Neural crest cell (in vitro differentiated cells): ENCODE results near the gene C2. TPM values are rescaled to one million over a fixed set of nuclear protein-coding genes. Genes with fewer than 3 reads are reported as not detected.
"Not testable (repeated sequence)": the region's sequence is repeated elsewhere in the genome, so short reads cannot be mapped to it uniquely, and the experiment has no call there.

Source experiments
- DNase-seq: peaks from one replicate; pipeline ENCODE4 v3.0.0; 2021; ENCODE audit warnings: low read depth, mixed read lengths, low spot score
- H3K27ac Mint-ChIP-seq: one replicate; pipeline ENCODE4 v1.8.0; 2021; ENCODE audit warnings: mild to moderate bottlenecking, mixed read lengths; ENCODE audit not compliant: unreplicated experiment
- H3K27me3 Mint-ChIP-seq: 2 replicates; pipeline ENCODE4 v1.8.0; 2021; ENCODE audit warnings: low read depth, mild to moderate bottlenecking, mixed read lengths
- H3K36me3 Mint-ChIP-seq: 2 replicates; pipeline ENCODE4 v1.8.0; 2021; ENCODE audit warnings: low read depth, mild to moderate bottlenecking, mixed read lengths
- H3K4me1 Mint-ChIP-seq: 2 replicates; pipeline ENCODE4 v1.8.0; 2021; ENCODE audit warnings: mixed read lengths
- H3K4me3 Mint-ChIP-seq: one replicate; pipeline ENCODE4 v1.8.0; 2021; ENCODE audit warnings: mild to moderate bottlenecking, mixed read lengths
- H3K9me3 Mint-ChIP-seq: 2 replicates; pipeline ENCODE4 v1.8.0; 2021; ENCODE audit warnings: mixed read lengths
- CTCF ChIP-seq: fragments of 200-600 bp; sonication (generic); conservative IDR thresholded peaks from 2 replicates; pipeline ENCODE4 v1.5.0; 2021; ENCODE audit warnings: antibody characterized with exemption, mild to moderate bottlenecking
- total RNA-seq: library from RNA; stranded (reverse); gene quantifications from 2 replicates; pipeline ENCODE4 v1.2.1, GENCODE V29; 2021

C2 gene
- total RNA-seq, 1 donor from 2014 or later = 0.35 TPM

GRCh38 chr6:31971993-31972708, 44.6 kb downstream of the C2 start, which contains the start of gene DXO:
Gene DXO (minus strand): TSS chr6:31972138. CDS start chr6:31971675, 463 bp downstream.
- Mint-ChIP-seq H3K4me1 (peaks cover 33% of the 10 kb centered on the region), H3K36me3 (peaks cover 25% of the 10 kb centered on the region), H3K9me3 (no peaks in the 10 kb centered on the region), H3K27me3 (no peaks in the 10 kb centered on the region), H3K27ac (peak within 1 kb of the TSS; percentile 100), H3K4me3 (peak within 1 kb of the TSS; percentile 100)
- TF ChIP-seq CTCF = no peak
- DNase-seq = peak; percentile 82

GRCh38 chr6:31972709-31973350, 45.3 kb downstream of the C2 start:
- Mint-ChIP-seq H3K27me3 (no peaks in the 10 kb centered on the region), H3K4me3 (peak overlapping the region; percentile 100), H3K4me1 (peaks cover 33% of the 10 kb centered on the region), H3K36me3 (peaks cover 25% of the 10 kb centered on the region), H3K27ac (peak overlapping the region; percentile 100), H3K9me3 (no peaks in the 10 kb centered on the region)
- no peak for DNase-seq
- TF ChIP-seq CTCF = no peak

- Mint-ChIP-seq H3K4me1 (peaks cover 25% of the 10 kb centered on the region), H3K36me3 (peaks cover 20% of the 10 kb centered on the region)
- H3K27ac Mint-ChIP-seq, H3K4me3 Mint-ChIP-seq, DNase-seq, H3K9me3 Mint-ChIP-seq, H3K27me3 Mint-ChIP-seq: not testable (repeated sequence)
Observed at GRCh38 chr6:31976065-31976464, 48.5 kb downstream of the C2 start.

GRCh38 chr6:31977816-31978431, 50.4 kb downstream of the C2 start:
- no peak overlapping the region for H3K27ac Mint-ChIP-seq

GRCh38 chr6:31978831-31979230, 51.3 kb downstream of the C2 start:
- DNase-seq = no peak
- H3K4me1 Mint-ChIP-seq = peaks cover under 1% of the 10 kb centered on the region
- no peak overlapping the region for H3K27ac Mint-ChIP-seq
- TF ChIP-seq CTCF = no peak
- no peak overlapping the region for H3K4me3 Mint-ChIP-seq
- H3K27me3 Mint-ChIP-seq = no peaks in the 10 kb centered on the region
- peaks cover 10% of the 10 kb centered on the region for H3K36me3 Mint-ChIP-seq
- no peaks in the 10 kb centered on the region for H3K9me3 Mint-ChIP-seq

More at GRCh38 chr6:31977816-31978431, 50.4 kb downstream of the C2 start:
- no peak overlapping the region for H3K4me3 Mint-ChIP-seq
- peaks cover 16% of the 10 kb centered on the region for H3K36me3 Mint-ChIP-seq
- no peak for DNase-seq
- no peaks in the 10 kb centered on the region for H3K9me3 Mint-ChIP-seq
- no peaks in the 10 kb centered on the region for H3K27me3 Mint-ChIP-seq
- TF ChIP-seq CTCF = no peak
- peaks cover 10% of the 10 kb centered on the region for H3K4me1 Mint-ChIP-seq
